ENCODE measurements around the gene TRPM2. TPM values are rescaled to one million over a fixed set of nuclear protein-coding genes. Genes with fewer than 3 reads are reported as not detected.
"Not testable (repeated sequence)": the region's sequence is repeated elsewhere in the genome, so short reads cannot be mapped to it uniquely, and the experiment has no call there.

The TRPM2 gene
- total and polyA plus RNA-seq, 9 donors = 0.89 to 1.9 (median 1.5) TPM

- peaks cover 7% of the 10 kb centered on the region for H3K27me3 ChIP-seq (ENCODE audit: control insufficient read depth, insufficient read depth, low read length)
- H3K36me3 ChIP-seq (ENCODE audit: control insufficient read depth, insufficient read depth, low read length) = no peaks in the 10 kb centered on the region
- peak; percentile 91 for DNase-seq
These were observed 61.1 kb downstream of the TRPM2 start for GRCh38 chr21:44414291-44415072.

GRCh38 chr21:44415073-44416025 lies 61.9 kb downstream of the TRPM2 start:
- Histone ChIP-seq H3K36me3 (ENCODE audit: control insufficient read depth, insufficient read depth, low read length) (no peaks in the 10 kb centered on the region), H3K27ac (ENCODE audit: low read length) (no peak overlapping the region), H3K27me3 (ENCODE audit: control insufficient read depth, insufficient read depth, low read length) (peaks cover 7% of the 10 kb centered on the region), H3K4me1 (ENCODE audit: control insufficient read depth, insufficient read depth, low read length) (peaks cover 10% of the 10 kb centered on the region), H3K4me3 (ENCODE audit: low read length) (no peak overlapping the region), H3K9me3 (replicated peaks; ENCODE audit: control insufficient read depth, low read depth, low read length) (peaks cover 4% of the 10 kb centered on the region)
- DNase-seq = no peak
- WGBS (ENCODE audit: insufficient coverage) = 47% methylated on average over 23 of the region's 24 CpGs

More at GRCh38 chr21:44414291-44415072, 61.1 kb downstream of the TRPM2 start:
- H3K4me1 ChIP-seq (ENCODE audit: control insufficient read depth, insufficient read depth, low read length) = peaks cover 10% of the 10 kb centered on the region
- WGBS (ENCODE audit: insufficient coverage) = 54% methylated on average over 28 of the region's 30 CpGs
- H3K9me3 ChIP-seq (replicated peaks; ENCODE audit: control insufficient read depth, low read depth, low read length) = peaks cover 4% of the 10 kb centered on the region
- no peak overlapping the region for H3K27ac ChIP-seq (ENCODE audit: low read length)
- no peak overlapping the region for H3K4me3 ChIP-seq (ENCODE audit: low read length)

GRCh38 chr21:44416193-44416592 lies 62.8 kb downstream of the TRPM2 start:
- H3K4me3 ChIP-seq (ENCODE audit: low read length) = no peak overlapping the region
- H3K36me3 ChIP-seq (ENCODE audit: control insufficient read depth, insufficient read depth, low read length) = no peaks in the 10 kb centered on the region
- no peak for DNase-seq
- peaks cover 7% of the 10 kb centered on the region for H3K27me3 ChIP-seq (ENCODE audit: control insufficient read depth, insufficient read depth, low read length)
- H3K4me1 ChIP-seq (ENCODE audit: control insufficient read depth, insufficient read depth, low read length) = peaks cover 10% of the 10 kb centered on the region
- 85% methylated on average over 6 of the region's 8 CpGs for WGBS (ENCODE audit: insufficient coverage)
- no peak overlapping the region for H3K27ac ChIP-seq (ENCODE audit: low read length)
- H3K9me3 ChIP-seq (replicated peaks; ENCODE audit: control insufficient read depth, low read depth, low read length) = peaks cover 4% of the 10 kb centered on the region

- 84% methylated on average over 5 of the region's 21 CpGs for WGBS (ENCODE audit: insufficient coverage)
- H3K36me3 ChIP-seq (ENCODE audit: control insufficient read depth, insufficient read depth, low read length); DNase-seq; H3K27ac ChIP-seq (ENCODE audit: low read length); H3K4me3 ChIP-seq (ENCODE audit: low read length); H3K27me3 ChIP-seq (ENCODE audit: control insufficient read depth, insufficient read depth, low read length); H3K4me1 ChIP-seq (ENCODE audit: control insufficient read depth, insufficient read depth, low read length); H3K9me3 ChIP-seq (replicated peaks; ENCODE audit: control insufficient read depth, low read depth, low read length): not testable (repeated sequence)
These were observed 64.2 kb downstream of the TRPM2 start for GRCh38 chr21:44417621-44418107.

GRCh38 chr21:44418108-44418875 lies 64.9 kb downstream of the TRPM2 start:
- Histone ChIP-seq H3K4me3 (ENCODE audit: low read length) (no peak overlapping the region), H3K9me3 (replicated peaks; ENCODE audit: control insufficient read depth, low read depth, low read length) (peaks cover 4% of the 10 kb centered on the region), H3K36me3 (ENCODE audit: control insufficient read depth, insufficient read depth, low read length) (no peaks in the 10 kb centered on the region), H3K27me3 (ENCODE audit: control insufficient read depth, insufficient read depth, low read length) (peaks cover 7% of the 10 kb centered on the region), H3K27ac (ENCODE audit: low read length) (no peak overlapping the region), H3K4me1 (ENCODE audit: control insufficient read depth, insufficient read depth, low read length) (peaks cover 10% of the 10 kb centered on the region)
- WGBS (ENCODE audit: insufficient coverage) = 89% methylated on average over 23 of the region's 25 CpGs
- DNase-seq = no peak

GRCh38 chr21:44418876-44419230 lies 65.4 kb downstream of the TRPM2 start:
- no peak overlapping the region for H3K27ac ChIP-seq (ENCODE audit: low read length)
- WGBS (ENCODE audit: insufficient coverage) = 94% methylated on average over 3 of the region's 8 CpGs
- H3K4me3 ChIP-seq (ENCODE audit: low read length) = no peak overlapping the region
- peaks cover 10% of the 10 kb centered on the region for H3K4me1 ChIP-seq (ENCODE audit: control insufficient read depth, insufficient read depth, low read length)
- no peak for DNase-seq
- H3K36me3 ChIP-seq (ENCODE audit: control insufficient read depth, insufficient read depth, low read length) = no peaks in the 10 kb centered on the region
- peaks cover 4% of the 10 kb centered on the region for H3K9me3 ChIP-seq (replicated peaks; ENCODE audit: control insufficient read depth, low read depth, low read length)
- peaks cover 7% of the 10 kb centered on the region for H3K27me3 ChIP-seq (ENCODE audit: control insufficient read depth, insufficient read depth, low read length)

GRCh38 chr21:44419679-44420078 lies 66.3 kb downstream of the TRPM2 start:
- H3K4me3 ChIP-seq (ENCODE audit: low read length) = no peak overlapping the region
- 88% methylated on average over 2 of the region's 3 CpGs for WGBS (ENCODE audit: insufficient coverage)
- peaks cover 7% of the 10 kb centered on the region for H3K27me3 ChIP-seq (ENCODE audit: control insufficient read depth, insufficient read depth, low read length)
- no peak for DNase-seq
- no peak overlapping the region for H3K27ac ChIP-seq (ENCODE audit: low read length)
- no peaks in the 10 kb centered on the region for H3K36me3 ChIP-seq (ENCODE audit: control insufficient read depth, insufficient read depth, low read length)
- H3K4me1 ChIP-seq (ENCODE audit: control insufficient read depth, insufficient read depth, low read length) = peaks cover 4% of the 10 kb centered on the region
- H3K9me3 ChIP-seq (replicated peaks; ENCODE audit: control insufficient read depth, low read depth, low read length) = peaks cover 4% of the 10 kb centered on the region

- no peak overlapping the region for H3K4me3 ChIP-seq (ENCODE audit: low read length)
- no peaks in the 10 kb centered on the region for H3K4me1 ChIP-seq (ENCODE audit: control insufficient read depth, insufficient read depth, low read length)
- H3K27me3 ChIP-seq (ENCODE audit: control insufficient read depth, insufficient read depth, low read length) = peaks cover 2% of the 10 kb centered on the region
- H3K36me3 ChIP-seq (ENCODE audit: control insufficient read depth, insufficient read depth, low read length) = no peaks in the 10 kb centered on the region
- DNase-seq = no peak
- 85% methylated on average over 8 of the region's 14 CpGs for WGBS (ENCODE audit: insufficient coverage)
- no peak overlapping the region for H3K27ac ChIP-seq (ENCODE audit: low read length)
- H3K9me3 ChIP-seq (replicated peaks; ENCODE audit: control insufficient read depth, low read depth, low read length) = peaks cover 4% of the 10 kb centered on the region
These were observed 67.2 kb downstream of the TRPM2 start for GRCh38 chr21:44420416-44421205.

Measured in muscle of leg (tissue), 11 donors.